ENCODE data around the gene ANKK1. TPM values are rescaled to one million over a fixed set of nuclear protein-coding genes. Genes with fewer than 3 reads are reported as not detected.

ANKK1 gene
- total RNA-seq, 2 experiments from 2014 or later: 0.07 to 0.15 TPM

Small RNA genes within 50 kb of the gene (microRNA-seq; reads per million reads assigned to microRNA genes)
- not detected for gene MIR4301 (ENCODE audit: borderline microRNAs expressed, borderline number of aligned reads, borderline replicate concordance)

Other genes starting within 250 kb of the ANKK1 start
- gene TTC12, start 73.2 kb upstream of the ANKK1 start, total RNA-seq: 1 to 10 TPM; 7.4 to 8.9 TPM
- not detected for gene DRD2, start 87.6 kb downstream of the ANKK1 start, total RNA-seq

All from activated CD4-positive, alpha-beta memory T cell treated with anti-CD3 and anti-CD28 coated beads for 36 hours (primary cell).